ENCODE data around the gene ZNF770. TPM values are rescaled to one million over a fixed set of nuclear protein-coding genes. Genes with fewer than 3 reads are reported as not detected.

ZNF770 gene
- total RNA-seq, 1 donor from 2014 or later = 46.8 TPM

GRCh38 chr15:35003928-35004327 is 15.8 kb upstream of the ZNF770 start:
- DNase-seq (no peak), ATAC-seq (ENCODE audit: low read depth) (no peak)
- H3K27ac Mint-ChIP-seq = no peak overlapping the region
- H3K36me3 Mint-ChIP-seq (ENCODE audit: low read depth) = no peaks in the 10 kb centered on the region
- no peaks in the 10 kb centered on the region for H3K27me3 Mint-ChIP-seq
- intact Hi-C loops (cut with micrococcal nuclease) = no loop called here
- H3K4me3 Mint-ChIP-seq = no peak overlapping the region
- ChIA-PET POLR2A (no interaction called here), CTCF (no interaction called here)
- no peak for TF ChIP-seq CTCF (IDR thresholded peaks at IDR 0.05)
- no peaks in the 10 kb centered on the region for H3K9me3 Mint-ChIP-seq
- no peaks in the 10 kb centered on the region for H3K4me1 Mint-ChIP-seq

- no peaks in the 10 kb centered on the region for H3K4me1 Mint-ChIP-seq
- ATAC-seq (ENCODE audit: low read depth) = no peak
- H3K27me3 Mint-ChIP-seq = peaks cover 7% of the 10 kb centered on the region
- H3K36me3 Mint-ChIP-seq (ENCODE audit: low read depth) = no peaks in the 10 kb centered on the region
- no peak overlapping the region for H3K27ac Mint-ChIP-seq
- H3K4me3 Mint-ChIP-seq = no peak overlapping the region
- TF ChIP-seq CTCF (IDR thresholded peaks at IDR 0.05) = no peak
- ChIA-PET POLR2A (no interaction called here), CTCF (no interaction called here)
- no peaks in the 10 kb centered on the region for H3K9me3 Mint-ChIP-seq
- DNase-seq = no peak
- intact Hi-C loops (cut with micrococcal nuclease) = no loop called here
These were observed 12.4 kb upstream of the ZNF770 start for GRCh38 chr15:35000511-35000910.

GRCh38 chr15:34999906-35000305 is 11.8 kb upstream of the ZNF770 start:
- no peak for ATAC-seq (ENCODE audit: low read depth)

GRCh38 chr15:34994925-34995324 is 6.8 kb upstream of the ZNF770 start:
- TF ChIP-seq CTCF (IDR thresholded peaks at IDR 0.05) = no peak
- intact Hi-C loops (cut with micrococcal nuclease) = no loop called here
- Mint-ChIP-seq H3K36me3 (ENCODE audit: low read depth) (no peaks in the 10 kb centered on the region), H3K4me1 (no peaks in the 10 kb centered on the region), H3K9me3 (no peaks in the 10 kb centered on the region), H3K27me3 (peaks cover 7% of the 10 kb centered on the region), H3K27ac (no peak overlapping the region), H3K4me3 (no peak overlapping the region)
- no peak for ATAC-seq (ENCODE audit: low read depth)
- POLR2A ChIA-PET = no interaction called here
- CTCF ChIA-PET = no interaction called here
- no peak for DNase-seq

More at GRCh38 chr15:34999906-35000305, 11.8 kb upstream of the ZNF770 start:
- POLR2A ChIA-PET = interaction anchor here (0.6 kb wide), 1 partner anchor 16 kb away, joined by 4 read pairs; no protein-coding TSS in a partner anchor
- H3K9me3 Mint-ChIP-seq = no peaks in the 10 kb centered on the region
- H3K4me3 Mint-ChIP-seq = no peak overlapping the region
- no peak for DNase-seq
- peaks cover 7% of the 10 kb centered on the region for H3K27me3 Mint-ChIP-seq
- CTCF ChIA-PET = no interaction called here
- H3K4me1 Mint-ChIP-seq = no peaks in the 10 kb centered on the region
- TF ChIP-seq CTCF (IDR thresholded peaks at IDR 0.05) = no peak
- intact Hi-C loops (cut with micrococcal nuclease) = no loop called here
- H3K27ac Mint-ChIP-seq = no peak overlapping the region
- no peaks in the 10 kb centered on the region for H3K36me3 Mint-ChIP-seq (ENCODE audit: low read depth)

GRCh38 chr15:34993877-34994276 is 5.8 kb upstream of the ZNF770 start:
- peaks cover 7% of the 10 kb centered on the region for H3K27me3 Mint-ChIP-seq
- no peaks in the 10 kb centered on the region for H3K36me3 Mint-ChIP-seq (ENCODE audit: low read depth)
- H3K9me3 Mint-ChIP-seq = no peaks in the 10 kb centered on the region
- intact Hi-C loops (cut with micrococcal nuclease) = no loop called here
- no peak overlapping the region for H3K27ac Mint-ChIP-seq
- H3K4me3 Mint-ChIP-seq = no peak overlapping the region
- ATAC-seq (ENCODE audit: low read depth) = no peak
- H3K4me1 Mint-ChIP-seq = peaks cover 8% of the 10 kb centered on the region
- CTCF ChIA-PET = no interaction called here
- DNase-seq = no peak
- no peak for TF ChIP-seq CTCF (IDR thresholded peaks at IDR 0.05)
- POLR2A ChIA-PET = no interaction called here

Measured in activated B cell treated with CpG ODN at 0.5 μM for 24 hours (primary cell).